ENCODE results near the gene PCAT7.
"Not testable (repeated sequence)": the region's sequence is repeated elsewhere in the genome, so short reads cannot be mapped to it uniquely, and the experiment has no call there.

Gene PCAT7

DNA sequence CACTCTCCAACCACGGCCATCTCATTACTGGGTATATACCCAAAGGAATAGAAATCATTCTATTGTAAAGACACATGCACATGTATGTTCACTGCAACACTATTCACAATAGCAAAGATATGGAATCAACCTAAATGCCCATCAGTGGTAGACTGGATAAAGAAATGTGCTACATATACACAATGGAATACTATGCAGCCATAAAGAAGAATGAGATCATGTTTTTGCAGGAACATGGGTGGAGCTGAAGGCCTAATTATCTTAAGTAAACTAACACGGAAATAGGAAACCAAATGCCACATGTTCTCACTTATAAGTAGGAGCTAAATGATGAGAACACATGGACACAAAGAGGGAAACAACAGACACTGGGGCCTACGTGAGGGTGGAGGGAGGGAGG is 9.4 kb downstream of the PCAT7 start:
- FAIRE-seq, result not testable (repeated sequence)

GRCh38 chr9:94566550-94566949 is 11.7 kb downstream of the PCAT7 start:
- FAIRE-seq, result no peak

GRCh38 chr9:94567271-94567670 is 12.4 kb downstream of the PCAT7 start:
- FAIRE-seq, result no peak

- no peak for FAIRE-seq
Measured at GRCh38 chr9:94568250-94568889, 13.5 kb downstream of the PCAT7 start.

- FAIRE-seq, result no peak
Measured at GRCh38 chr9:94568972-94569712, 14.3 kb downstream of the PCAT7 start.

GRCh38 chr9:94576131-94576530 is 21.2 kb downstream of the PCAT7 start:
- no peak for FAIRE-seq

- no peak for FAIRE-seq
Measured at GRCh38 chr9:94577036-94577435, 22.2 kb downstream of the PCAT7 start.

GRCh38 chr9:94577571-94577970 is 22.7 kb downstream of the PCAT7 start:
- FAIRE-seq, result no peak

DNA sequence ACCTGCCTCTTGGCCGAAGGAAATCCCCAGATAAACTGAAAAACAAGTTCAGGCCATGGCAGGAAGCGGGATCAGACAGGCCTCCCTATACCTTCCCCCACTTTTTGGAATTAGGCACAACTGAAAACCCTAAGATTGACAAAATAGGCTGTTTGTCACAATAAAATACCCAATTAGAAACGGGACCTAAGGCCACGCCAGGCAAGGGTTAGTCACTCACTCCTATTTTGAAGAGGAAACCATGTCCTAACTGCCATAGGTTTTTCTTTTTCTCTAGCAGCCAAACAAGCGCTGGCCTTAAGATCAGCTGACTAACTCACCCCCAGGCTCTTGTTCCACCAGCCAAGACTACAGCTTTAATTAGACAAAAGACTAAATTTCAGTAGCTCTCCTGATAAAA is 26.8 kb downstream of the PCAT7 start:
- FAIRE-seq, result no peak

DNA sequence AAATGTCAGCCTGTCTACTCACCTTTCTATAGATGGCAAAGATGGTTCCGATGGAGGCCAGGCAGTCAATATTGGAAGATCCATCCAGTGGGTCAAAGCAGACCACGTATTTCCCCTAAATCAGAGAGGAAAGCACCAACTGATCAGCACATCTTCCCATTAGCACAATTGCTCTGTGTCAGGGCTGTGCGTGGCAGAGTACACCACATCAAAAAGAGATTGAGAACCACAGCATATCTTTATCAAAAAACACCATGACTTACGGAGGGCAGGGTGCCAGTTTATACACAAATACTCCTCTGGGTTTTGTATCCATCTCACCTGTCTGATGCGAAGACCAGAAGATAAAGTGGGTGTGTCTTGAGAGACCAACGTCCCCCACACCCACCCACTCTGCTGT is 29.7 kb downstream of the PCAT7 start:
- FAIRE-seq, result no peak

- FAIRE-seq, result no peak
Measured at GRCh38 chr9:94586316-94586715, 31.4 kb downstream of the PCAT7 start.

DNA sequence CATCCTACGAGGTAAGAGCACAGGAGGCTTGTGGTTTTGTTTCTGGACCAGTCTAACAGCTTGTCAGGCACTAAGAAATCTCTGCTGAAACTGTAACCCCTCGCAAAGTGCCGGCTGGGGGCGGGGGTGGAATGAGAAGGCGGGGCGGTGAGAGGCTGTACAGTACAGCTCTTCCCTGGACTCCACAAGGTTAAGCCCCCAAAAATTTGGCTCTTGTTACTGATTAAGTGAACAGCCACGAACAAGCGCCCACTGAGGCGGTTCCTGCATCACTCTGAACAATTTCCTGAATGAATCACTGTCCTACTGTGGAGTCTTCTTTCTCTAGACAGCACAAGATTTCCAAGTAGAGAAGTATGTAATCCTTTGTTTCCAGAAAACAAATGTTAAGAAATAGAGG is 31.9 kb downstream of the PCAT7 start:
- no peak for FAIRE-seq

GRCh38 chr9:94588681-94589080 is 33.8 kb downstream of the PCAT7 start:
- no peak for FAIRE-seq

DNA sequence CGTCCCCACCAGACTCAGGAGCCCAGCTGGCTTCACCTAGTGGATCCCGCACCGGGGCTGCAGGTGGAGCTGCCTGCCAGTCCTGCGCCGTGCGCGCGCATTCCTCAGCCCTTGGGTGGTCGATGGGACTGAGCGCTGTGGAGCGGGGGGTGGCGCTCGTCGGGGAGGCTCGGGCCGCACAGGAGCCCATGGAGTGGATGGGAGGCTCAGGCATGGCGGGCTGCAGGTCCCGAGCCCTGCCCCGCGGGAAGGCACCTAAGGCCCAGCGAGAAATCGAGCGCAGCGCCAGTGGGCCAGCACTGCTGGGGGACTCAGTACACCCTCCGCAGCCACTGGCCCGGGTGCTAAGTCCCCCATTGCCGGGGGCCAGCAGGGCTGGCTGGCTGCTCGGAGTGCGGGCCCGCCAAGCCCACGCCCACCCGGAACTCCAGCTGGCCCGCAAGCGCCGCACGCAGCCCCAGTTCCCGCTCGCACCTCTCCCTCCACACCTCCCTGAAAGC is 36.2 kb downstream of the PCAT7 start:
- FAIRE-seq, result not testable (repeated sequence)

GRCh38 chr9:94591876-94592275 is 37.0 kb downstream of the PCAT7 start:
- no peak for FAIRE-seq

DNA sequence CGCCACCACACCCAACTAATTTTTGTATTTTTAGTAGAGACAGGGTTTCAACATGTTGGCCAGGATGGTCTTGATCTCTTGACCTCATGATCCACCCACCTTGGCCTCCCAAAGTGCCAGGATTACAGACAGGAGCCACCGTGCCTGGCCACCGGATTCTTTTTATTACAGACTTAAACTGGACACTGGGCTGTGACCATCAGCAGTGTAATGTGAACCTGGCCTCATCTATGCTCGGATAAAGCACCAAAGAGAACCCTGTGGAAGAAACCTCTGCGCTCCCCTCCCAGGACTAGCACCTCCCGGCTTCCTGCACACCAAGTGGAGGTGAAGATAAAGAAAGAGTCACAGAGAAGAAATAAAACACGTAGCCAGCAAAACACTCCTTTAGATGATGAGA is 37.8 kb downstream of the PCAT7 start:
- not testable (repeated sequence) for FAIRE-seq

DNA sequence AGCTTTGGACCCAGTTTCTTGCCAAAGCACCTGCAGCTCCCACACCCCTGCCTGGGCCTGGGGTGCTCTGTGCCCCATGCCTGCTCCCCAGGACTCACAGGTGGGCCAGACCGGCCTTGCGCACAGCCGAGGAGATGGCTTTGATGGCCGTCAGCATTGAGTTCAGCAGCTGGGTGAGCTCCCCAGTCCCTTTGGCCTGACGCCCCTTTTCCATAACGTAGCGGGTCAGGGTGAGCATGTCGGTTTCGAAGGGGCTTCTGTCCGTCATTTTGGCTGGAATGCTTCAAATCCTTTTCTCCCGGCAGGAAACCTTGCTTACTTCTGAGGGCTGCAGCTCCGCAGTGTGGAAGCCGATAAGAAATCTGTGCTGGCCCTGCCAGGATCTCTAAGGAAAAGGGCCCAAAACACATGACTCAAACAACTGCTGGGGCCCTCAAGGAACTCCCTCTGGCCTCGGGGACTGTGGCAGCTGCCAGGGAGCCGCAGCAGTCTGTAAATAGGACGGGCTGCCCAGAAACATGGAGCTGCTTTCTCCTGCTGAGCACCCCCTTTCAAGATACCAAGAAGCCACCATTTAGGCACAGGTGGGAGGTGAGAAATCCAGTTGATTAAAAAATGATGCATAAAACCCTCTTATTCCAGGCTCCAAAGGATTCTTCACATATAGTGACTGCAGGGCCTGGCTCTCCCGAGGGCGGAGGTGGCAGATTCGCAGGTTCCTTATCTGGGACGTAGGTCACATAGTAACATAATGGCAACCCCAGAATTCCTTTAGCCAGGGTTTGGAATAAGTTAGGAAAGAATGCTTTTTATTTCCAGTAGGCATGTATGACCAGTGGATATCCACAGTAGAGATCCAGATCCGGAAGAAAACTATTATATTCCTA is 38.8 kb downstream of the PCAT7 start, which contains the start of gene FBP2:
FBP2 (minus strand) TSS at position 366 of the 887 bp plus-strand sequence; CDS start at position 268, 98 bp downstream.
- FAIRE-seq, result no peak

DNA sequence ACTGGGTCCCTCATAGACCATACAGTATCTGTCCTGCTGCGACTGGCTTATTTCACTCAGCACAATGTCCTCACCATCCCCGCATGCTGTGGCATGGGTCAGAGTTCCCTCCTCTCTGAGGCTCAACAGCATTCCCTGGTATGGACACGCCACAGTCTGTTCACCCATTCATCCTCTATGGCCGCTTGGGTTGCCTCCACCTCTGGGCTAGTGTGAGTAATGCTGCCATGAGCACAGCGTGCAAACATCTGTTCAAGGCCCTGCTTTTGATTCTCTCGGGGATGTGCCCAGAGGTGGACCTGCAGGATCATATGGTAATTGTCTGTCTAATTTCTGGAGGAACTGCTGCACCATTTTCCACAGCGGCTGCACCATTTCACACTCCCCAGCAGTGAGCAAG is 44.2 kb downstream of the PCAT7 start:
- FAIRE-seq, result no peak

DNA sequence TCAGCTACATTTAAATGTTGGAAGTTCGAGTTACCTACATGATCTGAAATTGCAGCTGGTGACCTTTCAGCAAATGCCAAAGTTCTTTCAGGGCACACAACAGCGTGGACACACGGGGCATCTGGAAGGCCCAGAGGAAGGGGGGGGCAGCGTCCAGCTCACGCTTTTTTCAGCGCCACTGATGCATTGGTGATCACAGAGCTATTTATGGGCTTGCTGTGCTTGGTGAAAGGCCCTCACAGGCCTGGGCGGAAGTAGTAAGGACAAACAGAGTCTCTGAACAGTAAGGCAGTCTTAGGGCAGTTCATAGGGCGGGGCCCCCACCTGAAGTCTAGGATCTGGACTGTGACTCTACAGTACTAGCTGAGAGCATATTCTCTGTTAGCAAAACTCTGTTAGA is 45.4 kb downstream of the PCAT7 start:
- FAIRE-seq, result no peak

DNA sequence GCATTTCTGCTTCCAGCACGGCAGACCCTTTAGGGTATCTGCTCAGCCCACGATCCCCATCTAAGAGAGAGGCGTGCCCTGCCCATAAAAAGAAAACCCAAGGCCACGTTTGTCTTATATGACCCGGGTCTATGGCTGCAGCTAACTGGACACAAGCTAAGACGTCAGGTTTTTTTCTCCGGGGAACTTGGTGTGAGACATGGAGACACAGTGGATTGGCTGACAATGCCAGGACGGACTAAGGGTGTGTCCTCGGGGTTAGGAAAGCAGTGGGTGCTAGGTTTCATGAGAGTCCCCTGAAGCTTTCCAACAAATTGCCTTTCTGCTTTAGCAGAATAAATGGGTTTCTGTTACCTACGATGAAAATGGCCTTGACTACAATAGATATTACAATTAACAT is 45.8 kb downstream of the PCAT7 start:
- FAIRE-seq, result no peak

GRCh38 chr9:94602666-94603065 is 47.8 kb downstream of the PCAT7 start:
- no peak for FAIRE-seq

DNA sequence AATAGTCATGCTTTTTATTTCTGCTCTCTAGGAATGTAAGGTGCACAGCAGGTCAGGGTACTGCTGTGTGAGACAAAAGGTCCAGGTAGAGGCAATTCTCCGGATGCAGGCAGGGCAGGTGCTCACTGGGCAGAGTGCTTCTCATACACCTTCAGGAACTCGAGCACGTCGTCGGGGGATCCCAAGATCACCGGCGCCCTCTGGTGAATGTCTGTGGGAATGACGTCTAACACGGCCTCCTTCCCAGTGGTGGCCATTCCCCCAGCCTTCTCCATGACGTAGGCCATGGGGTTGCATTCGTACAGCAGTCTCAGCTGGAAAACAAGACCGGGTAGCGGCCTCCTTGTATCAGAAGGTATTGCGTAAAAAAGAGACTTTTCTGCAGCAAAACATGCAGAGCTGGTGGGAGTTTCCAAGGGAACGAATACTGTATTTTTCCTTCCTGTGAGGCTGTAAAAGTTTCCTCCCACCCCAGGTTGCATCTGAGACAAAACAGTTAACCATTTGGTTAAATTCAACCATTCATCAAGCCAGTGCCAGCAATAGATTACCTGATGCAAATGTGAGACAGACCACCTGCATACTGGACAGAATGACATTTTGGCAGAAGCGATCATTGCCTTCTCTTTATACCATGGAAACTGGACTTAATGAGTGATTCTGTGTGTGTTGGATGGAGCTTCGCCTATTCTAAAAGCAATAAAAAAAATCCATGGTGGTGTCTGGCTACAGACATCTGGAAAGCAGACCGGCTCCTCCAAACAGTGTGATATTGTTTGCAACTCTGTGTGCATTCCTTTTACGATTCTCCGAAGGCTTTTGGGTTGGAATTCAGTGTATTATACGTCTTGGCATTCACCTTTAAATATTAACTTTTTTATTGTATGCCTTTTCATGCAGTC is 48.6 kb downstream of the PCAT7 start:
- FAIRE-seq, result no peak
